HEK293 (cell line): Measurements from ENCODE around the gene TIMM10B.

Experiments used
- CTCF ChIA-PET: fragments of 350-600 bp; formaldehyde crosslinking; extraction: SDS; loops from one replicate; lab custom pipeline; 2021; ENCODE audit warnings: antibody characterized with exemption; lab: Yijun Ruan, JAX
- POLR2A ChIA-PET: fragments of 300-600 bp; formaldehyde crosslinking; extraction: SDS; loops from one replicate; lab custom pipeline; 2020; ENCODE audit warnings: antibody characterized with exemption, inconsistent platforms; lab: Yijun Ruan, JAX
- H3K27ac ChIP-seq: fragments of 200-500 bp; sonication (Bioruptor generic); 2 replicates; pipeline ENCODE4 v1.5.1; 2014; ENCODE audit warnings: low read depth, low read length, control low read depth, inconsistent platforms; ENCODE audit errors: extremely low read depth
- H3K36me3 ChIP-seq, 2 experiments: fragments of 200-500 bp in 1 of 2; sonication (Bioruptor generic) in 1 of 2; 1 replicate in 1 of 2; 2 replicates in 1 of 2; pipeline ENCODE4 v1.5.1; 2014 to 2017; ENCODE audit warnings: inconsistent platforms in 2 of 2, low read length in 2 of 2; ENCODE audit not compliant: control insufficient read depth in 2 of 2, insufficient read depth in 1 of 2
- H3K4me1 ChIP-seq: fragments of 200-500 bp; sonication (Bioruptor generic); 2 replicates; pipeline ENCODE4 v1.5.1; 2014; ENCODE audit warnings: mild to moderate bottlenecking, low read length, inconsistent platforms; ENCODE audit not compliant: control insufficient read depth, insufficient read depth
- H3K4me3 ChIP-seq: 2 replicates; pipeline ENCODE4 v1.5.1; 2011; ENCODE audit warnings: low read depth, mild to moderate bottlenecking, control low read depth, low read length, moderate library complexity
- H3K9me3 ChIP-seq: fragments of 200-500 bp; sonication (Bioruptor generic); 2 replicates; pipeline ENCODE4 v1.5.1; 2014; ENCODE audit warnings: low read depth, low read length, inconsistent platforms; ENCODE audit not compliant: control insufficient read depth, insufficient read depth
- BCL6B ChIP-seq: fragments of 450-650 bp; formaldehyde crosslinking; IDR thresholded peaks from 2 replicates; pipeline ENCODE4 v1.5.1; 2017; ENCODE audit warnings: missing biosample characterization, missing genetic modification characterization
- GLI2 ChIP-seq: fragments of 450-650 bp; formaldehyde crosslinking; IDR thresholded peaks from 2 replicates; pipeline ENCODE4; 2017; ENCODE audit warnings: missing biosample characterization, missing genetic modification characterization, low read depth, borderline replicate concordance
- HOXA7 ChIP-seq: sonication (generic); formaldehyde crosslinking; IDR thresholded peaks from 2 replicates; pipeline ENCODE4 v1.8.1; 2022; ENCODE audit warnings: missing genetic modification reagents, borderline replicate concordance
- MYNN ChIP-seq: fragments of 450-650 bp; formaldehyde crosslinking; IDR thresholded peaks from 2 replicates; pipeline ENCODE4 v1.5.1; 2016; ENCODE audit warnings: missing biosample characterization, missing genetic modification characterization, borderline replicate concordance
- PATZ1 ChIP-seq: fragments of 450-650 bp; formaldehyde crosslinking; IDR thresholded peaks from 2 replicates; pipeline ENCODE4 v1.5.1; 2016; ENCODE audit warnings: missing biosample characterization, missing genetic modification characterization
- PRDM10 ChIP-seq: fragments of 450-650 bp; formaldehyde crosslinking; IDR thresholded peaks from 2 replicates; pipeline ENCODE4 v1.5.1; 2016; ENCODE audit warnings: missing biosample characterization, missing genetic modification characterization
- PRDM4 ChIP-seq: fragments of 450-650 bp; formaldehyde crosslinking; IDR thresholded peaks from 2 replicates; pipeline ENCODE4 v1.5.1; 2017; ENCODE audit warnings: missing biosample characterization, missing genetic modification characterization
- TRIM28 ChIP-seq: IDR thresholded peaks from 2 replicates; pipeline ENCODE4 v1.6.1; 2011; ENCODE audit warnings: low read length, control low read depth, borderline replicate concordance
- ZBTB20 ChIP-seq: fragments of 450-650 bp; formaldehyde crosslinking; IDR thresholded peaks from 2 replicates; pipeline ENCODE4 v1.5.1; 2016; ENCODE audit warnings: missing biosample characterization, missing genetic modification characterization
- ZNF112 ChIP-seq: fragments of 450-650 bp; formaldehyde crosslinking; IDR thresholded peaks from 2 replicates; pipeline ENCODE4 v1.5.0; 2017; ENCODE audit warnings: missing biosample characterization, missing genetic modification characterization
- ZNF133 ChIP-seq: fragments of 450-650 bp; formaldehyde crosslinking; IDR thresholded peaks from 2 replicates; pipeline ENCODE4 v1.5.1; 2016; ENCODE audit warnings: missing biosample characterization, missing genetic modification characterization
- ZNF169 ChIP-seq: fragments of 450-650 bp; formaldehyde crosslinking; IDR thresholded peaks from 2 replicates; pipeline ENCODE4 v1.5.1; 2016; ENCODE audit warnings: missing biosample characterization, missing genetic modification characterization
- ZNF19 ChIP-seq: fragments of 450-650 bp; formaldehyde crosslinking; IDR thresholded peaks from 2 replicates; pipeline ENCODE4; 2016; ENCODE audit warnings: missing biosample characterization, missing genetic modification characterization, low read depth
- ZNF223 ChIP-seq: fragments of 450-650 bp; formaldehyde crosslinking; IDR thresholded peaks from 2 replicates; pipeline ENCODE4 v1.5.1; 2016; ENCODE audit warnings: missing biosample characterization, missing genetic modification characterization
- ZNF24 ChIP-seq: fragments of 450-650 bp; formaldehyde crosslinking; IDR thresholded peaks from 2 replicates; pipeline ENCODE4 v1.5.1; 2016; ENCODE audit warnings: missing biosample characterization, missing genetic modification characterization
- ZNF391 ChIP-seq: fragments of 450-650 bp; formaldehyde crosslinking; IDR thresholded peaks from 2 replicates; pipeline ENCODE4 v1.5.1; 2016; ENCODE audit warnings: low read depth, missing biosample characterization, missing genetic modification characterization, borderline replicate concordance
- ZNF416 ChIP-seq: fragments of 450-650 bp; formaldehyde crosslinking; IDR thresholded peaks from 2 replicates; pipeline ENCODE4 v1.5.1; 2016; ENCODE audit warnings: missing biosample characterization, missing genetic modification characterization
- ZNF433 ChIP-seq: fragments of 450-650 bp; formaldehyde crosslinking; IDR thresholded peaks from 2 replicates; pipeline ENCODE4 v1.5.1; 2016; ENCODE audit warnings: missing biosample characterization, missing genetic modification characterization, low read depth
- ZNF544 ChIP-seq: fragments of 450-650 bp; formaldehyde crosslinking; IDR thresholded peaks from 2 replicates; pipeline ENCODE4 v1.5.0; 2017; ENCODE audit warnings: missing biosample characterization, missing genetic modification characterization
- ZNF560 ChIP-seq: fragments of 450-650 bp; formaldehyde crosslinking; IDR thresholded peaks from 2 replicates; pipeline ENCODE4 v1.5.1; 2017; ENCODE audit warnings: missing biosample characterization, missing genetic modification characterization, borderline replicate concordance
- ZNF561 ChIP-seq: fragments of 450-650 bp; IDR thresholded peaks from 2 replicates; pipeline ENCODE4 v1.5.1; 2018; ENCODE audit warnings: missing biosample characterization, missing genetic modification characterization, borderline replicate concordance
- ZNF571 ChIP-seq: fragments of 450-650 bp; formaldehyde crosslinking; IDR thresholded peaks from 2 replicates; pipeline ENCODE4 v1.5.0; 2017; ENCODE audit warnings: missing biosample characterization, missing genetic modification characterization
- ZNF660 ChIP-seq: fragments of 450-650 bp; IDR thresholded peaks from 2 replicates; pipeline ENCODE4 v1.5.1; 2018; ENCODE audit warnings: missing biosample characterization, mild to moderate bottlenecking, missing genetic modification characterization
- ZNF707 ChIP-seq: fragments of 450-650 bp; formaldehyde crosslinking; IDR thresholded peaks from 2 replicates; pipeline ENCODE4 v1.5.1; 2016; ENCODE audit warnings: missing biosample characterization, missing genetic modification characterization
- ZNF785 ChIP-seq: fragments of 450-650 bp; formaldehyde crosslinking; IDR thresholded peaks from 2 replicates; pipeline ENCODE4 v1.5.1; 2016; ENCODE audit warnings: missing biosample characterization, missing genetic modification characterization

The TIMM10B gene

GRCh38 chr11:6497069-6497839 is 16.0 kb downstream of the TIMM10B start, which contains the start of gene DNHD1:
Gene DNHD1 (plus strand): TSS chr11:6497280. CDS start chr11:6498216, 936 bp downstream.
- Histone ChIP-seq H3K9me3 (no peaks in the 10 kb centered on the region), H3K4me1 (no peaks in the 10 kb centered on the region), H3K36me3 (peaks cover 0 to 41% of the 10 kb centered on the region in 2 experiments; a peak in 1 of 3 replicates), H3K4me3 (no peak within 1 kb of the TSS), H3K27ac (no peak within 1 kb of the TSS)
- TF ChIP-seq PRDM4 (no peak), ZNF24 (tag by site-specific recombination) (no peak), ZBTB20 (tag by site-specific recombination) (no peak), ZNF561 (tag by site-specific recombination) (no peak), ZNF223 (tag by site-specific recombination) (no peak), ZNF707 (tag by site-specific recombination) (no peak), ZNF660 (tag by site-specific recombination) (no peak), HOXA7 (no peak), ZNF112 (no peak), ZNF560 (tag by site-specific recombination) (no peak)
- ChIA-PET CTCF (interaction anchor here (1.9 to 2.2 kb wide), 2 partner anchors 10 to 118 kb away, joined by 8 to 10 read pairs; no protein-coding TSS in a partner anchor), POLR2A (interaction anchor here (1.0 kb wide), 1 partner anchor 16 kb away, joined by 3 read pairs; the partner anchor contains the start of genes ARFIP2 and TIMM10B)

- POLR2A ChIA-PET, result interaction anchor here (1.0 kb wide), 1 partner anchor 17 kb away, joined by 3 read pairs; the partner anchor contains the start of genes ARFIP2 and TIMM10B
- CTCF ChIA-PET, result interaction anchor here (1.9 to 2.2 kb wide), 2 partner anchors 10 to 119 kb away, joined by 8 to 10 read pairs; no protein-coding TSS in a partner anchor
- no peak overlapping the region for H3K27ac ChIP-seq
- H3K4me3 ChIP-seq, result no peak overlapping the region
- peaks cover 0 to 42% of the 10 kb centered on the region in 2 experiments; a peak in 1 of 3 replicates for H3K36me3 ChIP-seq
- no peaks in the 10 kb centered on the region for H3K4me1 ChIP-seq
- no peaks in the 10 kb centered on the region for H3K9me3 ChIP-seq
- TF ChIP-seq ZNF544 (tag by site-specific recombination) (no peak), MYNN (tag by site-specific recombination) (no peak), PRDM10 (no peak), ZNF785 (tag by site-specific recombination) (no peak), GLI2 (no peak), ZNF133 (tag by site-specific recombination) (no peak), PATZ1 (tag by site-specific recombination) (no peak), ZNF391 (tag by site-specific recombination) (no peak), ZNF433 (tag by site-specific recombination) (no peak), ZNF19 (no peak), ZNF169 (tag by site-specific recombination) (no peak), ZNF416 (tag by site-specific recombination) (no peak), ZNF571 (no peak), BCL6B (tag by site-specific recombination) (no peak), TRIM28 (no peak)
Observed at GRCh38 chr11:6498121-6498520, 16.8 kb downstream of the TIMM10B start.
